GM12801 (cell line): ENCODE results near the gene MPV17L2.

ENCODE experiments used
- TF ChIP-seq, protein P1 (sequence below): IDR thresholded peaks from one replicate; pipeline ENCODE4 v1.5.1; 2011; ENCODE audit warnings: control low read depth; ENCODE audit not compliant: insufficient read length; ENCODE audit errors: extremely low read depth

Gene MPV17L2

DNA sequence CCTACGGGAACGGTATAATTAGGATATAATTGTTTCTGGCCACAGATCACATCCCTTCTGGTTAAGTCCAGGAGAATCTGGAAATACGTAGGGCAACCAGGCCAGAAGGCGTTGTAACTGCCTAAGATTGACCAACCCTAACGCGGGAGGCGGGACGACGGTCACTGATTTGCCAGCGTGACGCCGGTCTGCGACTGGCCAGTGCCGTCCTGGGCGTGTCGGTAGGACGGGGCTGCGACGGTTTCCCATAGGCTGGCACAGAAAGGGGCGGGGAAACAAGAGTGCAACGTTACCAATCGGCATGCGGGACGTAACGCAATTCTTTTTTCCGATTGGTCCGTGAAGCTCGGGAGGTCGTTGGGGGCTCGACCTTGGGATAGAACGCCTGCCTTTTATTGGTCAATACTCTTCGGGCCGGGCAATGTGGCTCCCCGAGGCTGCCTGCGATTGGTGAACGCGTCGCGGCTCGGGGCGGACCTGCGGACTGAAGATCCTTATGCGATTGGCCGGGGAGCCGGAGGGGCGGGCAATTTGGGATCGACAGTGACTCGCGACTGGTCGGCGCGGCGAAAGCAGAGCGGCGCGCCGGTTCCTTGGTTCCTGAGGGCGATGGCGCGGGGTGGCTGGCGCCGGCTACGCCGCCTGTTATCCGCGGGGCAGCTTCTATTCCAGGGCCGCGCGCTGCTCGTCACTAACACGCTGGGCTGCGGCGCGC lies at the start of gene MPV17L2:
Gene MPV17L2, plus strand, starts transcription at position 546 of the 715 bp plus-strand sequence. Its CDS starts 64 bp downstream, at position 610.
- TF ChIP-seq, protein P1, sequence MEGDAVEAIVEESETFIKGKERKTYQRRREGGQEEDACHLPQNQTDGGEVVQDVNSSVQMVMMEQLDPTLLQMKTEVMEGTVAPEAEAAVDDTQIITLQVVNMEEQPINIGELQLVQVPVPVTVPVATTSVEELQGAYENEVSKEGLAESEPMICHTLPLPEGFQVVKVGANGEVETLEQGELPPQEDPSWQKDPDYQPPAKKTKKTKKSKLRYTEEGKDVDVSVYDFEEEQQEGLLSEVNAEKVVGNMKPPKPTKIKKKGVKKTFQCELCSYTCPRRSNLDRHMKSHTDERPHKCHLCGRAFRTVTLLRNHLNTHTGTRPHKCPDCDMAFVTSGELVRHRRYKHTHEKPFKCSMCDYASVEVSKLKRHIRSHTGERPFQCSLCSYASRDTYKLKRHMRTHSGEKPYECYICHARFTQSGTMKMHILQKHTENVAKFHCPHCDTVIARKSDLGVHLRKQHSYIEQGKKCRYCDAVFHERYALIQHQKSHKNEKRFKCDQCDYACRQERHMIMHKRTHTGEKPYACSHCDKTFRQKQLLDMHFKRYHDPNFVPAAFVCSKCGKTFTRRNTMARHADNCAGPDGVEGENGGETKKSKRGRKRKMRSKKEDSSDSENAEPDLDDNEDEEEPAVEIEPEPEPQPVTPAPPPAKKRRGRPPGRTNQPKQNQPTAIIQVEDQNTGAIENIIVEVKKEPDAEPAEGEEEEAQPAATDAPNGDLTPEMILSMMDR: no peak

DNA sequence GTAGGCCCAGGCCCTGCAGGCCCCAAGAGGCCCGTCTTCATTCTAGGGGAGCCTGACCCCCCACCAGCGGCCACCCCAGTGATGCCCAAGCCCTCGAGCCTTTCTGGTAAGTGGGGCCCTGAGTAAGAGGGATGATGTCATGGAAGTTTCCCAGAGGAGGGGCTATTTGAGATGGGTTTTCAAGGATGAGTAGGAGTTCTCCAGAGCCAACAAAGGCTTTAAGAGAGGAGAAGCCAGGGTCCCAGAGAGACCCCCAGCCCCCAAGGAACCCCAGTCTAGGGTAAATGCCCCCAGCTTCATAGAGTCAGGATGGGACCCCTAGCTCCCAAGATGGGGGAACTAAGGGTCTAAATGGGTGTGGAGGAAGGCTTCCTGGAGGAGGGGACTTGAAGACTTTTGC lies 49.1 kb upstream of the MPV17L2 start:
- TF ChIP-seq, protein P1: no peak

DNA sequence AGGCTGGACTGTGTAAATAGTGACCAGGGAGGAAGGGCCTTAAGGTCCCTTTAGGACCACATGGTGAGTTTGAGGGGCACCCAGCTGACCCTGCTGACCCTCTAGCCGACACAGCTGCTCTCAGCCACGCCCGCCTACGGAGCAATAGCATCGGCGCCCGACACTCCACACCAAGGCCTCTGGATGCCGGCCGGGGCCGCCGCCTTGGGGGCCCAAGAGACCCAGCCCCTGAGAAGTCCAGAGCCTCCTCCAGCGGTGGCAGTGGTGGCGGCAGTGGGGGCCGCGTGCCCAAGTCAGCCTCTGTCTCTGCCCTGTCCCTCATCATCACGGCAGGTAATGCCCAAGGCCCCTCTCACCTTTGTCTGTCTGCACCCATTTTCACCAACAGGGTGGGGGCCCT lies 48.7 kb upstream of the MPV17L2 start:
- TF ChIP-seq, protein P1: no peak

DNA sequence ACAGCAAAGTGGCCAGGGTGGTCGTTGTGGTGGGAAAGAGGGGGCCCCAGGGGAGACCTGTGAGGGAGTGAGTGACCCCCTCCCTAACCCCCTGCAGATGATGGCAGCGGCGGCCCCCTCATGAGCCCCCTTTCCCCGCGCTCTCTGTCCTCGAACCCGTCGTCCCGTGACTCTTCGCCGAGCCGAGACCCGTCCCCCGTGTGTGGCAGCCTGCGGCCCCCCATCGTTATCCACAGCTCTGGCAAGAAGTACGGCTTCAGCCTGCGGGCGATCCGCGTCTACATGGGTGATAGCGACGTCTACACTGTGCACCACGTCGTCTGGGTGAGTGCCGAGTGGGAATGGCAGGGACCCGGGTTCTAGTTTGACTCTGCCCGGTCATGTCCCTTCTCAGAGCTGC lies 48.1 kb upstream of the MPV17L2 start:
- TF ChIP-seq, protein P1: no peak

DNA sequence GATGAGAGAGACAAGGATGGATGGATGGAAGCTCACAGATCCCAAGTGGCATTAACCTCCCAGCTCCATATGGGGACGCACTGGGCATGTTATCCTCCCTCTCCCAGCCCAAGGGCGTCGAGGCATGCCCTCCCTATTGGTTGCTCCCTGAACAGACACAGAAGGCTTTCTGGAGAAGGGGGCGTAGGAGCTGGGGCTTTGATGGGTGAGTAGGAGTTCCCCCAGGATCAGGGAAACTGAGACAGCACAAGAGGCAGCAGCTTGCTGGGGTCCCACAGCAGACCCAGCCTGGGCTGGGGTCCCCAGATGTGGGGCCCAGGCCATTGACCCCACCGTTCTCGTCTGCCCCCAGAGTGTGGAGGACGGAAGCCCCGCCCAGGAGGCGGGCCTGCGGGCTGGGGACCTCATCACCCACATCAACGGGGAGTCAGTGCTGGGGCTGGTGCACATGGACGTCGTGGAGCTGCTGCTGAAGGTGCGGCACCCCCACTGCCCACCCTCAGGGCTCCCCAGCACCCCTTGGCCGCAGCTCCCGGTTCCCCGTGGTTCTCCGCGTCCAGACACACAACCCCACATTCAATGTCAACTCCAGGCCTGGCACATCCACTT lies 47.5 kb upstream of the MPV17L2 start:
- TF ChIP-seq, protein P1: no peak

DNA sequence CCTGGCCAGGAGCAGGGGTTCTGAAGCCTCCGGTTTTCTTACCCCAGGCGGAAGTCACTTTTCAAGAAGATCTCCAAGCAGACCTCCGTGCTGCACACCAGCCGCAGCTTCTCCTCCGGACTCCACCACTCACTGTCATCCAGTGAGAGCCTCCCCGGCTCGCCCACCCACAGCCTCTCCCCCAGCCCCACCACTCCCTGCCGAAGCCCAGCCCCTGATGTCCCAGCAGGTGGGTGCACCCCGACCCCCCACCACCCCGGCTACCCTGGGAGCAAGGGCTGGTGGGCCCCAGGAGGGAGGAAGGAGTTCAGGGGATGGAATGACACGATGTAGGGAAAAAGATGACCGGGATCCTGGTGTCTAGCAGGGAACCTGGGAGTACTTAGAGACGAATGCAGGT lies 45.6 kb upstream of the MPV17L2 start:
- TF ChIP-seq, protein P1: no peak

DNA sequence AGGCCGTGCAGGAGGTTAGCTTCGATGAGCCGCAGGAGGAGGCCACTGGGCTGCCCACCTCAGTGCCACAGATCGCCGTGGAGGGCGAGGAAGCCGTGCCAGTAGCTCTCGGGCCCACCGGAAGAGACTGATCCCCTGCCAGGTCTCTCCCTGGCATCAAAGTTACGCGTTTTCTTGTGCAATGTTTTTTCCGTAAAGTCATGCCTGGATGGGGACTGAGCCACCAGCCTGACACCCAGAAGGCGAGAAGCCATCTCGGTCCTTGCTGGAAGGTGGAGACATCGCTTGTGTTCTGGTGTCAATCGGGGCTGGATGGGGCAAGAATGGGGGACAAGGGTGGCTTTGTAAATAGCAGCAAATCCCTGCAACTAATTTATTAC lies 43.4 kb upstream of the MPV17L2 start:
- TF ChIP-seq, protein P1: no peak
